SH-SY5Y (cell line): Measurements from ENCODE around the gene CFAP97D2.

Experiments
- GATA2 ChIP-seq: IDR thresholded peaks from 2 replicates; pipeline ENCODE4 v1.6.1; 2011; ENCODE audit warnings: mild to moderate bottlenecking, low read depth, low read length
- GATA3 ChIP-seq: IDR thresholded peaks from 2 replicates; pipeline ENCODE4 v1.6.1; 2011; ENCODE audit warnings: low read depth, mild to moderate bottlenecking, low read length, moderate library complexity

DNA sequence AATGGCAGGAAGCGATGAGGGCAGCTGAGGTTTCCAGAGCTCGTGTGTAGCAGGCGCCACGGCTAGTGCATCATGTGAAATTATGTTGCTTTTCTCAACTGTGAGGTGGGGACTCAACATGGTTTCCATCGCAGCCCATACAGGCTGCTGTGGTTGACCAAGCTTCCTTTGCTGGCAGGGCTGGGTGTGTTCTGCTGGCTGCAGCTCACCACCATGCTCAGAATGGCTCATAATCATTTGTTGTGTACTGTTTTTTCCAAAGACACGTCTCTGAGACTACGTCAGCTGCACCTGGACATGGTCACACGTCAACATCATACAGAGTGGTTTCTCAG lies 30.6 kb upstream of the CFAP97D2 start:
- TF ChIP-seq GATA2 (no peak), GATA3 (no peak)
